Adrenal gland (tissue), 12 donors: Measurements from ENCODE around the gene P4HA2. TPM values are rescaled to one million over a fixed set of nuclear protein-coding genes. Genes with fewer than 3 reads are reported as not detected.

Experiments
- DNase-seq, 7 donors: peaks; one replicate each; pipeline ENCODE4 v3.0.0-alpha.2; 2019 to 2020
- H3K27ac ChIP-seq, 5 donors: fragments of 200-600 bp; sonication (generic) in 4 of 5; 1 replicate in 3 of 5; 2 replicates in 2 of 5; pipeline versions ENCODE4 v1.5.1 to v1.8.0; 2016 to 2020; ENCODE audit warnings: mild to moderate bottlenecking in 1 of 5
- H3K27me3 ChIP-seq: fragments of 200-600 bp; 2 replicates; pipeline ENCODE4 v1.8.0; 2021
- H3K36me3 ChIP-seq, 2 donors: fragments of 200-600 bp; replicated peaks in 1 of 2; 1 replicate in 1 of 2; 2 replicates in 1 of 2; pipeline versions ENCODE4 v1.5.1 to v1.8.0; 2018 to 2022
- H3K4me1 ChIP-seq, 2 donors: fragments of 200-600 bp; replicated peaks in 1 of 2; 1 replicate in 1 of 2; 2 replicates in 1 of 2; pipeline versions ENCODE4 v1.5.1 to v1.8.0; 2018 to 2021
- H3K4me3 ChIP-seq, 4 donors: fragments of 200-600 bp; sonication (generic) in 3 of 4; one replicate each; pipeline ENCODE4 v1.5.1; 2016 to 2018
- H3K9me3 ChIP-seq, 3 donors: fragments of 200-600 bp; sonication (generic) in 1 of 3; replicated peaks in 1 of 3; 1 replicate in 2 of 3; 2 replicates in 1 of 3; pipeline versions ENCODE4 v1.5.1 to v1.8.0; 2016 to 2021
- CTCF ChIP-seq, 6 experiments: fragments of 450-650 bp in 4 of 6; fragments of 200-600 bp in 2 of 6; sonication (generic) in 1 of 6; IDR thresholded peaks; 1 replicate in 5 of 6; 2 replicates in 1 of 6; pipeline versions ENCODE4 v1.5.1 to v1.8.0; 2016 to 2021; ENCODE audit warnings: antibody characterized with exemption in 6 of 6, mild to moderate bottlenecking in 2 of 6, moderate library complexity in 1 of 6
- POLR2A ChIP-seq, 2 donors: fragments of 450-650 bp; IDR thresholded peaks; one replicate each; pipeline ENCODE4 v1.6.1; 2017; ENCODE audit warnings: antibody characterized with exemption in 2 of 2, mild to moderate bottlenecking in 2 of 2, moderate library complexity in 1 of 2
- WGBS, 4 donors: extraction: QIAGEN DNeasy Blood & Tissue Kit in 2 of 4; methylation state at CpG; one replicate each; pipeline versions ENCODE4 v1.1.5 to v1.1.7; 2013 to 2017; 5-methylcytosine and 5-hydroxymethylcytosine counted together
- intact Hi-C, 2 donors: fragments of 100-400 bp; cut with DNase I; formaldehyde crosslinking; loops; one replicate each; pipeline versions ENCODE4 v1.14.1 to v1.15.0; 2022 to 2023
- polyA plus RNA-seq, 3 donors: library from polyadenylated mRNA; stranded (reverse); fragments of 200-250 nt in 2 of 3; fragments of 350-450 nt in 1 of 3; fragmentation: Illumina TruSeq in 1 of 3; extraction: RNeasy Lipid Tissue Mini Kit (QIAGEN cat#74804) in 1 of 3; gene quantifications; one replicate each; pipeline ENCODE4 v1.2.3, GENCODE V29; 2013 to 2014
- total RNA-seq, 9 donors: library from RNA; depleted of rRNA in 4 of 9; stranded (reverse); fragments of >200 nt in 4 of 9; fragments of 120-200 nt in 1 of 9; fragmentation: NEBNext Ultra II Directional in 1 of 9; extraction: Animal tissue kit (Norgen Biotek cat#: 25700) in 1 of 9; gene quantifications; one replicate each; pipeline versions ENCODE4 v1.1.0 to v1.2.4, GENCODE V29; 2013 to 2023
- donor health status: healthy with polysubstance abuse.
- donor health status: Bipolar disorder and iron deficiency.
- donor health status: DM: yes; HTN: yes; CAD: no.
- donor health status: DM: no; HTN: no; CAD: no.
- donor health status: DM: no; HTN: no; CAD: no.
- donor health status: DM: yes; HTN: yes; CAD: no.

The P4HA2 gene
- total and polyA plus RNA-seq, 12 donors = 9.9 to 34.0 (median 15.5) TPM

GRCh38 chr5:132263548-132264261, 36.1 kb upstream of the P4HA2 start:
- TF ChIP-seq CTCF (IDR thresholded peaks at IDR 0.05) (peak in 1 of 6 experiments; percentile 20), POLR2A (IDR thresholded peaks at IDR 0.05) (no peak)
- Histone ChIP-seq H3K36me3 (no peaks in the 10 kb centered on the region), H3K9me3 (no peaks in the 10 kb centered on the region), H3K27ac (peak overlapping the region in 4 of 5 donors; percentile 13 to 82 (median 44)), H3K4me1 (peaks cover 7 to 23% of the 10 kb centered on the region in 2 donors), H3K27me3 (no peaks in the 10 kb centered on the region), H3K4me3 (no peak overlapping the region)
- intact Hi-C loops = no loop called here
- WGBS, 4 donors = 40 to 57% (median 54%) methylated on average over 2 to 7 of the region's 7 CpGs
- DNase-seq = peak; percentile 83 to 96 (median 93)

- WGBS, 4 donors = 94 to 100% (median 98%) methylated on average over 2 of the region's 2 CpGs
- intact Hi-C loops = no loop called here
- Histone ChIP-seq H3K27me3 (no peaks in the 10 kb centered on the region), H3K36me3 (no peaks in the 10 kb centered on the region), H3K27ac (peak overlapping the region in 3 of 5 donors; percentile 13 to 82 (median 74)), H3K4me3 (no peak overlapping the region), H3K4me1 (peaks cover 7 to 23% of the 10 kb centered on the region in 2 donors), H3K9me3 (no peaks in the 10 kb centered on the region)
- TF ChIP-seq POLR2A (IDR thresholded peaks at IDR 0.05) (no peak), CTCF (IDR thresholded peaks at IDR 0.05) (no peak)
- no peak for DNase-seq
These were observed 35.4 kb upstream of the P4HA2 start for GRCh38 chr5:132262882-132263547.

GRCh38 chr5:132261881-132262845, 34.5 kb upstream of the P4HA2 start:
- no peaks in the 10 kb centered on the region for H3K27me3 ChIP-seq
- H3K27ac ChIP-seq = no peak overlapping the region
- WGBS, 4 donors = 92 to 100% (median 93%) methylated on average over 2 to 7 of the region's 7 CpGs
- DNase-seq = peak in 5 of 7 donors; percentile 0 to 49 (median 13)
- intact Hi-C loops = no loop called here
- no peak overlapping the region for H3K4me3 ChIP-seq
- H3K36me3 ChIP-seq = no peaks in the 10 kb centered on the region
- TF ChIP-seq POLR2A (IDR thresholded peaks at IDR 0.05) (no peak), CTCF (IDR thresholded peaks at IDR 0.05) (no peak)
- H3K9me3 ChIP-seq = no peaks in the 10 kb centered on the region
- peaks cover 7 to 23% of the 10 kb centered on the region in 2 donors for H3K4me1 ChIP-seq
